Heart left ventricle (tissue), 16 donors: ENCODE measurements around the gene NRP1. TPM values are rescaled to one million over a fixed set of nuclear protein-coding genes. Genes with fewer than 3 reads are reported as not detected.

Experiments
- ATAC-seq, 4 donors: fragments of 200-7000 bp; cut with Tn5 transposase; one replicate each; pipeline ENCODE4 v1.9.1; 2020 to 2022; ENCODE audit warnings: moderate library complexity in 4 of 4, mild to moderate bottlenecking in 3 of 4, moderate number of reproducible peaks in 1 of 4
- DNase-seq, 5 donors: peaks; one replicate each; pipeline ENCODE4 v3.0.0-alpha.2; 2020
- H3K27ac ChIP-seq, 12 donors: fragments of 200-600 bp; sonication (generic) in 4 of 12; one replicate each; pipeline versions ENCODE4 v1.5.0 to v1.8.0; 2016 to 2022; ENCODE audit warnings: mild to moderate bottlenecking in 2 of 12
- H3K27me3 ChIP-seq, 9 donors: fragments of 200-600 bp; sonication (generic) in 2 of 9; one replicate each; pipeline versions ENCODE4 v1.5.1 to v1.8.0; 2016 to 2022; ENCODE audit warnings: mild to moderate bottlenecking in 3 of 9
- H3K36me3 ChIP-seq, 9 donors: fragments of 200-600 bp; sonication (generic) in 2 of 9; one replicate each; pipeline versions ENCODE4 v1.5.0 to v1.8.0; 2018 to 2022; ENCODE audit warnings: mild to moderate bottlenecking in 2 of 9
- H3K4me1 ChIP-seq, 12 donors: fragments of 200-600 bp; sonication (generic) in 4 of 12; one replicate each; pipeline versions ENCODE4 v1.5.0 to v1.8.0; 2016 to 2022; ENCODE audit warnings: mild to moderate bottlenecking in 3 of 12
- H3K4me3 ChIP-seq, 12 donors: fragments of 200-600 bp; sonication (generic) in 4 of 12; one replicate each; pipeline versions ENCODE4 v1.5.0 to v1.8.0; 2017 to 2022; ENCODE audit warnings: mild to moderate bottlenecking in 9 of 12, moderate library complexity in 4 of 12
- H3K9me3 ChIP-seq, 12 donors: fragments of 200-600 bp; sonication (generic) in 4 of 12; one replicate each; pipeline versions ENCODE4 v1.5.0 to v1.8.0; 2016 to 2022; ENCODE audit warnings: mild to moderate bottlenecking in 1 of 12
- POLR2A ChIP-seq, 2 donors: fragments of 450-650 bp; IDR thresholded peaks; one replicate each; pipeline ENCODE4 v1.6.1; 2017; ENCODE audit warnings: antibody characterized with exemption in 2 of 2, mild to moderate bottlenecking in 2 of 2, moderate library complexity in 2 of 2
- WGBS, 4 donors: extraction: QIAGEN DNeasy Blood & Tissue Kit in 2 of 4; methylation state at CpG; one replicate each; pipeline versions ENCODE4 v1.1.5 to v1.1.7; 2013 to 2018; 5-methylcytosine and 5-hydroxymethylcytosine counted together
- intact Hi-C, 10 donors: fragments of 100-400 bp; cut with DNase I; formaldehyde crosslinking; loops; one replicate each; pipeline versions ENCODE4 v1.11.1 to v1.14.2; 2022
- polyA plus RNA-seq, 2 donors: library from polyadenylated mRNA; stranded (reverse); fragments of 200-250 nt; gene quantifications; one replicate each; pipeline ENCODE4 v1.2.3, GENCODE V29; 2013
- total RNA-seq, 9 donors: library from RNA; depleted of rRNA in 2 of 9; stranded (reverse); fragments of >200 nt in 2 of 9; fragmentation: NEBNext Ultra II Directional in 3 of 9; extraction: Animal tissue kit (Norgen Biotek cat#: 25700) in 3 of 9; gene quantifications; one replicate each; pipeline versions ENCODE4 v1.1.0 to v1.2.4, GENCODE V29; 2016 to 2023
- TF ChIP-seq, protein P1 (sequence below), 12 donors: fragments of 200-600 bp; sonication (generic) in 4 of 12; IDR thresholded peaks; one replicate each; pipeline versions ENCODE4 v1.5.0 to v1.8.0; 2018 to 2022; ENCODE audit warnings: antibody characterized with exemption in 12 of 12, mild to moderate bottlenecking in 5 of 12
- donor health status: ischemic (EF 13 %, LVEDD 7.1; RV severe dilation, severe dysfunction).
- donor health status: healthy with polysubstance abuse.
- donor health status: DM: no; HTN: yes; CAD: no.
- donor health status: DM: no; HTN: no; CAD: no.
- donor health status: ischemic (EF 25% LVEDD 6.9; RV normal size, moderate dysfunction).
- donor health status: ischemic (EF 25% LVEDD 5.7; RV mildly dilated, moderate dysfunction).
- donor health status: healthy.
- donor health status: DM: yes; HTN: yes; CAD: no.
- donor health status: ischemic (EF 35%, LVEDD 5.7; RV mildly dilated, moderate dysfunction).
- donor health status: nonischemic (EF 11% LVEDD 7.7; RV severe dilation, severe dysfunction).
- donor health status: DM: yes; HTN: yes; CAD: no.
- donor health status: PGD.
- donor health status: ischemic (EF 29% LVEDD 5.4; RV normal size, mild dysfunction).
- donor health status: nonischemic (EF 23%, LVEDD 6.1; RV moderate dilation, normal function).

NRP1 gene
- total and polyA plus RNA-seq, 11 donors: 47.1 to 279 (median 152) TPM

DNA sequence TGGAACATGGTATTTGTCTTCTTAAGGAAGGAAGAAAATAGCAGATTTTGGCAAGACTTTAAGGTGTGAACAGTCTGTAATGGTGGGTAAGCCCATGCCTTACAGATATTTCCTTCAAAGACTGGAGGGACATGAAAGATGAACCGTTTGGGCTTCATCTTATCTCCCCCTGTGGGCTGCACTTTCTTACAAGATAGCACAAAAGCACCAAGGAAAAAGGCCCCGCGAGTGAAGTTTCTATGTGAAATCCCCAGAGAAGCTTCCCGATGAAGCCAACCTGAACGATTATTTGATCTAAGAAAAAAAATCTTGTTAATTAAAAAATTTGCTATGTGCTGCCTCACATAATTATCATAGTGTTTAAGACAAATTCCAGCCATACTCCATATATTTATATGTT lies 91.5 kb downstream of the NRP1 start:
- Histone ChIP-seq H3K36me3 (peaks cover 0 to 92% (median 63%) of the 10 kb centered on the region in 9 donors), H3K4me1 (peaks cover 2 to 68% (median 38%) of the 10 kb centered on the region in 12 donors), H3K9me3 (no peaks in the 10 kb centered on the region), H3K4me3 (no peak overlapping the region), H3K27me3 (no peaks in the 10 kb centered on the region), H3K27ac (peak overlapping the region in 1 of 12 donors; percentile 6)
- ATAC-seq: no peak
- TF ChIP-seq POLR2A (IDR thresholded peaks at IDR 0.05): no peak
- TF ChIP-seq, protein P1, sequence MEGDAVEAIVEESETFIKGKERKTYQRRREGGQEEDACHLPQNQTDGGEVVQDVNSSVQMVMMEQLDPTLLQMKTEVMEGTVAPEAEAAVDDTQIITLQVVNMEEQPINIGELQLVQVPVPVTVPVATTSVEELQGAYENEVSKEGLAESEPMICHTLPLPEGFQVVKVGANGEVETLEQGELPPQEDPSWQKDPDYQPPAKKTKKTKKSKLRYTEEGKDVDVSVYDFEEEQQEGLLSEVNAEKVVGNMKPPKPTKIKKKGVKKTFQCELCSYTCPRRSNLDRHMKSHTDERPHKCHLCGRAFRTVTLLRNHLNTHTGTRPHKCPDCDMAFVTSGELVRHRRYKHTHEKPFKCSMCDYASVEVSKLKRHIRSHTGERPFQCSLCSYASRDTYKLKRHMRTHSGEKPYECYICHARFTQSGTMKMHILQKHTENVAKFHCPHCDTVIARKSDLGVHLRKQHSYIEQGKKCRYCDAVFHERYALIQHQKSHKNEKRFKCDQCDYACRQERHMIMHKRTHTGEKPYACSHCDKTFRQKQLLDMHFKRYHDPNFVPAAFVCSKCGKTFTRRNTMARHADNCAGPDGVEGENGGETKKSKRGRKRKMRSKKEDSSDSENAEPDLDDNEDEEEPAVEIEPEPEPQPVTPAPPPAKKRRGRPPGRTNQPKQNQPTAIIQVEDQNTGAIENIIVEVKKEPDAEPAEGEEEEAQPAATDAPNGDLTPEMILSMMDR (IDR thresholded peaks at IDR 0.05): no peak
- intact Hi-C loops: loop anchor here in 1 of 10 donors (10.0 kb wide), 1 partner anchor 48 kb away; no protein-coding TSS in a partner anchor
- WGBS, 4 donors: 70 to 83% (median 74%) methylated on average over 5 of the region's 5 CpGs
- DNase-seq: no peak

DNA sequence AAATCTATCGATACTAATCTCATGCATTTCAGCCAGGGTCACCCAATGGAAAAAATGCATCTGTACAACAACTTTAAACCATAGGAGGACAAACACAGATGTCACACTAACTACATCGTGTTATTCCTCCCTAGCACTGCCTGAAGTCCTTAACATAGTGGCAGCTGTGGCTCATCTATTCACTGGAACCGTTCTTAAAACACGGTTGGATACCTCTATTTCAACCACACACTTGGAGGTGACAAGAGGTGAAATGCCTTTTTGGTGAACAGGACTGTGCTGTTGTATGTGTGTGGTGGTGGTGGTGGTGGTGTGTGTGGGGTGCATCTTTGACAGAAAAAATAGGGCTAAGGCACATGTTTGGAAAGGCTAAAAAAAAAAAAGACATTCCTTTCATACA lies 93.1 kb downstream of the NRP1 start:
- DNase-seq (no peak), ATAC-seq (no peak)
- Histone ChIP-seq H3K36me3 (peaks cover 0 to 89% (median 53%) of the 10 kb centered on the region in 9 donors), H3K27me3 (no peaks in the 10 kb centered on the region), H3K4me1 (peaks cover 0 to 64% (median 38%) of the 10 kb centered on the region in 12 donors), H3K9me3 (no peaks in the 10 kb centered on the region), H3K4me3 (no peak overlapping the region), H3K27ac (peak overlapping the region in 5 of 12 donors; percentile 6 to 33 (median 9))
- no peak for TF ChIP-seq POLR2A (IDR thresholded peaks at IDR 0.05)
- TF ChIP-seq, protein P1 (IDR thresholded peaks at IDR 0.05): no peak
- 34 to 54% (median 40%) methylated on average over 4 of the region's 4 CpGs for WGBS, 4 donors
- intact Hi-C loops: loop anchor here in 1 of 10 donors (10.0 kb wide), 1 partner anchor 47 kb away; no protein-coding TSS in a partner anchor

DNA sequence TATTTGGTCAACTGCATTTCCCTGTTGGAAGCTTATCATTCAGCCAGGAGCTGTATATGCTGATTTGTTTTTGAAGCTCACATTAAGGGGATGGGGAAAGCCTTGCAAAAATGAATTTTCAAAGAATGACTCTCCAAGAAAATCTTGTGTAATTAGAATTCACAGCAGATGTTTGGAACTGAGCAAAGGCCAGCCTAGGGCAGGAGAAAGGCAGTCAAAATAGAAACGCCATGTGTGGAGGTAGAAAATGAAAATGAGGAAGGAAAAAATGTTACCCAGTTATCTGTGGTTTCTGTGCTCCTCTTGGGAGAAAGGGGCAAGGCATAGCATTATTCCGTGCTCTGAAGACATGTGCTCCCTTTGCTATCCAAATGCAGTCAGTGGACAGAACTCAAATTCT lies 93.5 kb downstream of the NRP1 start:
- ATAC-seq: peak in 1 of 4 donors; percentile 27
- 33 to 64% (median 52%) methylated on average over 2 of the region's 2 CpGs for WGBS, 4 donors
- Histone ChIP-seq H3K9me3 (no peaks in the 10 kb centered on the region), H3K27ac (peak overlapping the region in 5 of 12 donors; percentile 6 to 33 (median 9)), H3K4me3 (no peak overlapping the region), H3K36me3 (peaks cover 0 to 89% (median 50%) of the 10 kb centered on the region in 9 donors), H3K4me1 (peaks cover 0 to 66% (median 42%) of the 10 kb centered on the region in 12 donors), H3K27me3 (no peaks in the 10 kb centered on the region)
- DNase-seq: no peak
- TF ChIP-seq POLR2A (IDR thresholded peaks at IDR 0.05): no peak
- TF ChIP-seq, protein P1 (IDR thresholded peaks at IDR 0.05): no peak
- intact Hi-C loops: loop anchor here in 1 of 10 donors (10.0 kb wide), 1 partner anchor 46 kb away; no protein-coding TSS in a partner anchor

DNA sequence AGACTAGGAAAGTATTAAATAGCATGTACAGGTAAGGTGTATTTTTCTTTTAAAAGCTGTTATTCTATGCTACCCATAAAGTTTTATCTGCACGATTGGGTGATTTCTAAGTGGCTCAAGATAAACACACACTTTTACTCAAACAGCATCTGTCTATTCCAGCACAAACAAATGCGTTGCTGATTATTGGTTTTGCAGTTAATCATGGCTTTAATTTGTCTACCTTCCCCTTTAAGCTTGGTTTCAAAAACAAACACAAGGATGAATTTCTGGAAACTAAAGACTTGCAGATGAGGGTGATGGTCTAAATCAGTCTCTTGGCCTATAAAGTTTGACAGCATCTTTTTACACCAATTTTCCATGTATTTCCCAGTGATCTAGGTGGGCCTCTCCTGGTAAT lies 94.2 kb downstream of the NRP1 start:
- intact Hi-C loops: loop anchor here in 1 of 10 donors (10.0 kb wide), 1 partner anchor 45 kb away; no protein-coding TSS in a partner anchor
- WGBS, 4 donors: 85 to 92% (median 90%) methylated on average over 2 of the region's 2 CpGs

More for the DNA sequence above, 94.2 kb downstream of the NRP1 start:
- H3K36me3 ChIP-seq: peaks cover 0 to 89% (median 43%) of the 10 kb centered on the region in 9 donors
- no peaks in the 10 kb centered on the region for H3K27me3 ChIP-seq
- no peak for ATAC-seq
- no peak for DNase-seq
- no peaks in the 10 kb centered on the region for H3K9me3 ChIP-seq
- peaks cover 2 to 67% (median 45%) of the 10 kb centered on the region in 12 donors for H3K4me1 ChIP-seq
- peak overlapping the region in 1 of 12 donors; percentile 7 for H3K27ac ChIP-seq
- no peak for TF ChIP-seq POLR2A (IDR thresholded peaks at IDR 0.05)
- TF ChIP-seq, protein P1 (IDR thresholded peaks at IDR 0.05): no peak
- no peak overlapping the region for H3K4me3 ChIP-seq
